Suprapubic skin (tissue), 3 donors: ENCODE measurements around the gene ZNF365.

Source experiments
- POLR2A ChIP-seq, 2 donors: fragments of 450-650 bp; IDR thresholded peaks; one replicate each; pipeline ENCODE4 v1.6.1; 2017; ENCODE audit warnings: antibody characterized with exemption in 2 of 2, mild to moderate bottlenecking in 2 of 2, moderate library complexity in 2 of 2
- TF ChIP-seq, protein P1 (sequence below), 2 donors: fragments of 200-600 bp in 1 of 2; fragments of 450-650 bp in 1 of 2; sonication (generic) in 1 of 2; IDR thresholded peaks; one replicate each; pipeline ENCODE4 v1.5.1; 2016 to 2019; ENCODE audit warnings: antibody characterized with exemption in 2 of 2, mild to moderate bottlenecking in 1 of 2, moderate library complexity in 1 of 2

- TF ChIP-seq, protein P1, sequence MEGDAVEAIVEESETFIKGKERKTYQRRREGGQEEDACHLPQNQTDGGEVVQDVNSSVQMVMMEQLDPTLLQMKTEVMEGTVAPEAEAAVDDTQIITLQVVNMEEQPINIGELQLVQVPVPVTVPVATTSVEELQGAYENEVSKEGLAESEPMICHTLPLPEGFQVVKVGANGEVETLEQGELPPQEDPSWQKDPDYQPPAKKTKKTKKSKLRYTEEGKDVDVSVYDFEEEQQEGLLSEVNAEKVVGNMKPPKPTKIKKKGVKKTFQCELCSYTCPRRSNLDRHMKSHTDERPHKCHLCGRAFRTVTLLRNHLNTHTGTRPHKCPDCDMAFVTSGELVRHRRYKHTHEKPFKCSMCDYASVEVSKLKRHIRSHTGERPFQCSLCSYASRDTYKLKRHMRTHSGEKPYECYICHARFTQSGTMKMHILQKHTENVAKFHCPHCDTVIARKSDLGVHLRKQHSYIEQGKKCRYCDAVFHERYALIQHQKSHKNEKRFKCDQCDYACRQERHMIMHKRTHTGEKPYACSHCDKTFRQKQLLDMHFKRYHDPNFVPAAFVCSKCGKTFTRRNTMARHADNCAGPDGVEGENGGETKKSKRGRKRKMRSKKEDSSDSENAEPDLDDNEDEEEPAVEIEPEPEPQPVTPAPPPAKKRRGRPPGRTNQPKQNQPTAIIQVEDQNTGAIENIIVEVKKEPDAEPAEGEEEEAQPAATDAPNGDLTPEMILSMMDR (IDR thresholded peaks at IDR 0.05) = no peak
- no peak for TF ChIP-seq POLR2A (IDR thresholded peaks at IDR 0.05)
Measured at GRCh38 chr10:62433181-62433692, 59.1 kb downstream of the ZNF365 start.
